Measurements from ENCODE around the gene TLDC2. TPM values are rescaled to one million over a fixed set of nuclear protein-coding genes. Genes with fewer than 3 reads are reported as not detected.

TLDC2 gene
- total RNA-seq (2022; extraction: Qiagen RNA extraction) = not detected in 5 replicates

GRCh38 chr20:36875702-36876472 is at the start of gene TLDC2:
Gene TLDC2 (plus strand): TSS chr20:36876138. CDS start chr20:36876175, 37 bp downstream.

Other genes starting within 250 kb of the TLDC2 start
- gene SLA2, start 229.9 kb upstream of the TLDC2 start, total RNA-seq (2022; extraction: Qiagen RNA extraction) = 0.08 to 0.12 TPM (median 0.12 TPM) in 5 replicates
- gene NDRG3, start 130.0 kb upstream of the TLDC2 start, total RNA-seq (2022; extraction: Qiagen RNA extraction) = 19.9 to 24.7 TPM (median 24.2 TPM) in 5 replicates
- 21.5 to 26.0 TPM (median 24.1 TPM) in 5 replicates for gene DSN1, start 102.4 kb upstream of the TLDC2 start, total RNA-seq (2022; extraction: Qiagen RNA extraction)
- 8.7 to 11.5 TPM (median 10.5 TPM) in 5 replicates for gene SAMHD1, start 75.6 kb downstream of the TLDC2 start, total RNA-seq (2022; extraction: Qiagen RNA extraction)
- gene RBL1, start 219.9 kb downstream of the TLDC2 start, total RNA-seq (2022; extraction: Qiagen RNA extraction) = 9.9 to 14.9 TPM (median 12.5 TPM) in 5 replicates

All from A549 treated with dexamethasone at 1 μM for 4 hours (cell line).